SU-DHL-6 (cell line): Measurements from ENCODE around the gene SPATA6.

ENCODE experiments used
- H2AFZ ChIP-seq: fragments of 200-600 bp; sonication (generic); 2 replicates; pipeline ENCODE4 v1.6.1; 2014; ENCODE audit warnings: low read depth, mild to moderate bottlenecking, moderate library complexity, mixed read lengths, antibody characterized with exemption, low read length; ENCODE audit not compliant: severe bottlenecking
- H3F3A ChIP-seq: fragments of 200-600 bp; shearing (Covaris generic); 2 replicates; pipeline ENCODE4 v1.6.0; 2016; ENCODE audit warnings: antibody characterized with exemption, mild to moderate bottlenecking; ENCODE audit not compliant: insufficient read depth
- H3K27ac ChIP-seq: fragments of 200-600 bp; sonication (generic); 2 replicates; pipeline ENCODE4 v1.5.1; 2016; ENCODE audit warnings: low read depth, mild to moderate bottlenecking, low read length, moderate library complexity, mixed read lengths
- H3K27me3 ChIP-seq: fragments of 200-600 bp; sonication (generic), shearing (Covaris generic); 2 replicates; pipeline ENCODE4 v1.6.0; 2014; ENCODE audit warnings: mild to moderate bottlenecking, low read length
- H3K36me3 ChIP-seq: fragments of 200-600 bp; sonication (generic); 2 replicates; pipeline ENCODE4 v1.6.1; 2014; ENCODE audit warnings: mild to moderate bottlenecking, low read length, mixed read lengths
- H3K4me2 ChIP-seq: fragments of 300-600, 200-600 bp; shearing (Covaris generic), sonication (generic); 2 replicates; pipeline ENCODE4 v1.6.0; 2014; ENCODE audit warnings: low read length, low read depth, mild to moderate bottlenecking; ENCODE audit not compliant: poor library complexity, severe bottlenecking
- H3K4me3 ChIP-seq: fragments of 200-600 bp; sonication (generic); 2 replicates; pipeline ENCODE4 v1.5.1; 2014; ENCODE audit warnings: antibody characterized with exemption, low read length, mild to moderate bottlenecking, mixed read lengths; ENCODE audit not compliant: insufficient read depth, poor library complexity, severe bottlenecking
- H3K79me2 ChIP-seq: fragments of 200-600 bp; sonication (generic); 2 replicates; pipeline ENCODE4 v1.6.1; 2014; ENCODE audit warnings: mild to moderate bottlenecking, low read length, moderate library complexity; ENCODE audit not compliant: insufficient read depth
- H3K9ac ChIP-seq: fragments of 200-600 bp; sonication (generic); 2 replicates; pipeline ENCODE4 v1.7.0; 2014; ENCODE audit warnings: mild to moderate bottlenecking, low read length
- H3K9me2 ChIP-seq: fragments of 200-600 bp; sonication (generic); replicated peaks from 2 replicates; pipeline ENCODE4 v1.6.1; 2014; ENCODE audit warnings: low read length; ENCODE audit not compliant: insufficient read depth
- H3K9me3 ChIP-seq: fragments of 200-600 bp; sonication (generic); 2 replicates; pipeline ENCODE4 v1.6.1; 2014; ENCODE audit warnings: low read length, mixed read lengths; ENCODE audit not compliant: insufficient read depth
- H4K20me1 ChIP-seq: fragments of 200-600 bp; sonication (generic); 2 replicates; pipeline ENCODE4 v1.6.1; 2014; ENCODE audit warnings: low read depth, mild to moderate bottlenecking, antibody characterized with exemption, low read length, moderate library complexity, mixed read lengths
- CTCF ChIP-seq: fragments of 200-600 bp; sonication (generic); IDR thresholded peaks from one replicate; pipeline ENCODE4 v1.5.1; 2017; ENCODE audit warnings: antibody characterized with exemption, mild to moderate bottlenecking, low read length, moderate library complexity; ENCODE audit not compliant: insufficient read depth, poor library complexity, severe bottlenecking
- EZH2phosphoT487 ChIP-seq: fragments of 200-600 bp; sonication (generic), shearing (Covaris generic); conservative IDR thresholded peaks from 2 replicates; pipeline ENCODE4 v1.6.1; 2018; ENCODE audit warnings: mild to moderate bottlenecking, antibody characterized with exemption, low read length, moderate library complexity, mixed read lengths

The SPATA6 gene

GRCh38 chr1:48430832-48431231 is 41.2 kb downstream of the SPATA6 start:
- Histone ChIP-seq H3K9ac (no peak overlapping the region), H3F3A (no peaks in the 10 kb centered on the region), H3K79me2 (no peaks in the 10 kb centered on the region), H3K9me3 (no peaks in the 10 kb centered on the region), H3K4me3 (no peak overlapping the region), H3K4me2 (no peak overlapping the region), H4K20me1 (no peaks in the 10 kb centered on the region), H3K27ac (no peak overlapping the region), H3K27me3 (no peaks in the 10 kb centered on the region), H2AFZ (no peak overlapping the region), H3K36me3 (no peaks in the 10 kb centered on the region), H3K9me2 (no peaks in the 10 kb centered on the region)
- TF ChIP-seq EZH2phosphoT487 (no peak), CTCF (no peak)

DNA sequence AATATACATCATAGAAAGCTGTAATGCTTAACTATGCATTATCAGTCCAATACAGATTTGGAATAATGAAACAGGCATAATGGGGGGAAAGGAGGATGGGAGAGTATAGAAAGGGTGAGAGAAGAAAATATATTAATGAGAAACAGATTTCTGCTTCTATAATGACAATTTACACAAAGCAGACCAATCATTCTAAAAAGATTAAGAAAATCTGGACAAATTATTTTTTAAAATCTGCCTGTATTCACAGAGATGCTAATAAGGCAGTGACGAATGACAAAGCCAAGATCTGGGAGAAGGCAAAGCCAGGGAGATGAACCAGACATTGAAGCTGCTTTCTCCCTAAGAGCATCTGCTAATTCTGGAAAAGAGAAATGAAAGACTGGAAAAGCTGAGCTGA is 50.0 kb downstream of the SPATA6 start:
- TF ChIP-seq EZH2phosphoT487: no peak
- no peak for TF ChIP-seq CTCF
- Histone ChIP-seq H3K79me2 (no peaks in the 10 kb centered on the region), H3K36me3 (no peaks in the 10 kb centered on the region), H3K9me3 (no peaks in the 10 kb centered on the region), H3K27ac (no peak overlapping the region), H3K27me3 (no peaks in the 10 kb centered on the region), H4K20me1 (no peaks in the 10 kb centered on the region), H3K4me3 (no peak overlapping the region), H2AFZ (no peak overlapping the region), H3K9ac (no peak overlapping the region), H3K4me2 (no peak overlapping the region), H3K9me2 (no peaks in the 10 kb centered on the region), H3F3A (no peaks in the 10 kb centered on the region)

DNA sequence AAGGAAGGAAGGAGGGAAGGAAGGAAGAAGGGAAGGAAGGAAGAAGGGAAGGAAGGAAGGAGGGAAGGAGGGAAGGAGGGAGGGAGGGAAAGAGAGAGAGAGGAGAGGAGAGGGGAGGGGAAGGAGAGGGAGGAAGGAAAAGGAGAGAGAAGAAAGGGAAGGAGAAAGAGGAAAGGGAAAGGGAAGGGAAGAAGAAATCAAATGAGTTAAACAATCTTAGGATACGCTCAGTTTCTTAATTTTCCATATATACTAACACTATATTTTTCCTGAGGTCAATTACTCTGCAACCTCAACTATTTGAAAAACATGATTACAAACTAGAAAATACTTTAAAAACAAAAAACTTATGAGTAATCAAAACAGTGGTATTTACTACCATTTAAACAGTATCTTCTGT is 53.3 kb downstream of the SPATA6 start:
- TF ChIP-seq CTCF (no peak), EZH2phosphoT487 (no peak)
- Histone ChIP-seq H3K27ac (no peak overlapping the region), H3K4me3 (no peak overlapping the region), H2AFZ (no peak overlapping the region), H3K27me3 (no peaks in the 10 kb centered on the region), H3K9me2 (no peaks in the 10 kb centered on the region), H3K9me3 (no peaks in the 10 kb centered on the region), H3K36me3 (no peaks in the 10 kb centered on the region), H3K4me2 (no peak overlapping the region), H4K20me1 (no peaks in the 10 kb centered on the region), H3K79me2 (no peaks in the 10 kb centered on the region), H3F3A (no peaks in the 10 kb centered on the region), H3K9ac (no peak overlapping the region)

GRCh38 chr1:48415050-48415449 is 57.0 kb downstream of the SPATA6 start:
- no peak overlapping the region for H3K9ac ChIP-seq
- no peak overlapping the region for H3K4me2 ChIP-seq
- H3K9me2 ChIP-seq: no peaks in the 10 kb centered on the region
- no peak overlapping the region for H2AFZ ChIP-seq
- H3K27ac ChIP-seq: no peak overlapping the region
- H3K9me3 ChIP-seq: no peaks in the 10 kb centered on the region
- no peak overlapping the region for H3K4me3 ChIP-seq
- H3K36me3 ChIP-seq: no peaks in the 10 kb centered on the region
- no peaks in the 10 kb centered on the region for H4K20me1 ChIP-seq
- no peaks in the 10 kb centered on the region for H3K27me3 ChIP-seq
- TF ChIP-seq CTCF (no peak), EZH2phosphoT487 (no peak)
- H3K79me2 ChIP-seq: no peaks in the 10 kb centered on the region
- H3F3A ChIP-seq: no peaks in the 10 kb centered on the region
